MCF 10A (cell line): ENCODE measurements around the gene GPATCH2L. TPM values are rescaled to one million over a fixed set of nuclear protein-coding genes. Genes with fewer than 3 reads are reported as not detected.

Experiments used
- BruUV-seq: library from RNA; stranded (reverse); fragments of 400-500 nt; replicated peaks from 2 replicates; lab custom pipeline; 2021; lab: Mats Ljungman, UMichigan
- CTCF ChIA-PET: fragments of 300-600 bp; sonication (Branson Sonifier 250); formaldehyde crosslinking; extraction: SDS; loops from one replicate; lab custom pipeline; 2021; ENCODE audit warnings: antibody characterized with exemption, inconsistent platforms; lab: Yijun Ruan, JAX
- POLR2A ChIA-PET: fragments of 300-600, 350-650 bp; sonication (Branson Sonifier 250); formaldehyde crosslinking; extraction: SDS; loops from one replicate; lab custom pipeline; 2020; ENCODE audit warnings: antibody characterized with exemption, inconsistent platforms; lab: Yijun Ruan, JAX
- DNase-seq: peaks from one replicate; pipeline ENCODE4 v3.0.0-alpha.2; 2018; ENCODE audit not compliant: unreplicated experiment
- H3K27ac Mint-ChIP-seq: one replicate; pipeline ENCODE4 v1.8.0; 2022; ENCODE audit warnings: mild to moderate bottlenecking, low read depth, mixed read lengths; ENCODE audit not compliant: unreplicated experiment
- H3K27me3 Mint-ChIP-seq: one replicate; pipeline ENCODE4 v1.8.0; 2022; ENCODE audit warnings: mixed read lengths; ENCODE audit not compliant: insufficient read depth, unreplicated experiment
- H3K36me3 Mint-ChIP-seq: one replicate; pipeline ENCODE4 v1.8.0; 2022; ENCODE audit warnings: mild to moderate bottlenecking, moderate library complexity, mixed read lengths; ENCODE audit not compliant: insufficient read depth, unreplicated experiment
- H3K4me1 Mint-ChIP-seq: one replicate; pipeline ENCODE4 v1.8.0; 2022; ENCODE audit warnings: mixed read lengths; ENCODE audit not compliant: insufficient read depth, unreplicated experiment
- H3K4me3 Mint-ChIP-seq: one replicate; pipeline ENCODE4 v1.8.0; 2022; ENCODE audit warnings: mild to moderate bottlenecking, moderate library complexity, mixed read lengths; ENCODE audit not compliant: unreplicated experiment
- H3K9me3 Mint-ChIP-seq: one replicate; pipeline ENCODE4 v1.8.0; 2022; ENCODE audit warnings: mixed read lengths; ENCODE audit not compliant: unreplicated experiment
- CTCF ChIP-seq: fragments of 200-600 bp; IDR thresholded peaks from one replicate; pipeline ENCODE4 v1.8.0; 2022; ENCODE audit warnings: antibody characterized with exemption, mild to moderate bottlenecking; ENCODE audit not compliant: unreplicated experiment
- intact Hi-C: fragments of 100-400 bp; cut with micrococcal nuclease; formaldehyde crosslinking; loops from 2 replicates; pipeline ENCODE4 v1.14.1; 2022
- total RNA-seq: library from RNA; stranded (reverse); gene quantifications from 2 replicates; pipeline ENCODE4 v1.2.3, GENCODE V29; 2022

The GPATCH2L gene
- total RNA-seq, 1 experiment from 2014 or later, result 57.4 TPM

GRCh38 chr14:76123426-76124225 is 28.1 kb upstream of the GPATCH2L start:
- BruUV-seq, result no TSS peak
- peaks cover 1% of the 10 kb centered on the region for H3K27me3 Mint-ChIP-seq
- CTCF ChIA-PET, result no interaction called here

GRCh38 chr14:76125511-76125910 is 26.2 kb upstream of the GPATCH2L start:
- DNase-seq, result no peak
- ChIA-PET CTCF (interaction anchor here (0.7 kb wide), 1 partner anchor 88 kb away, joined by 3 read pairs; no protein-coding TSS in a partner anchor), POLR2A (no interaction called here)
- no peak for TF ChIP-seq CTCF
- no peak overlapping the region for H3K4me3 Mint-ChIP-seq
- no peaks in the 10 kb centered on the region for H3K36me3 Mint-ChIP-seq
- H3K4me1 Mint-ChIP-seq, result no peaks in the 10 kb centered on the region
- no peaks in the 10 kb centered on the region for H3K9me3 Mint-ChIP-seq
- intact Hi-C loops, result no loop called here
- no TSS peak for BruUV-seq
- H3K27me3 Mint-ChIP-seq, result peaks cover 19% of the 10 kb centered on the region
- H3K27ac Mint-ChIP-seq, result no peak overlapping the region

More at GRCh38 chr14:76123426-76124225, 28.1 kb upstream of the GPATCH2L start:
- Mint-ChIP-seq H3K4me1 (no peaks in the 10 kb centered on the region), H3K27ac (no peak overlapping the region), H3K4me3 (no peak overlapping the region), H3K9me3 (no peaks in the 10 kb centered on the region), H3K36me3 (no peaks in the 10 kb centered on the region)
- DNase-seq, result no peak
- no peak for TF ChIP-seq CTCF
- POLR2A ChIA-PET, result no interaction called here
- intact Hi-C loops, result no loop called here

GRCh38 chr14:76126076-76126475 is 25.6 kb upstream of the GPATCH2L start:
- peaks cover 24% of the 10 kb centered on the region for H3K27me3 Mint-ChIP-seq
- BruUV-seq, result no TSS peak
- DNase-seq, result no peak
- CTCF ChIA-PET, result no interaction called here
- H3K27ac Mint-ChIP-seq, result no peak overlapping the region
- POLR2A ChIA-PET, result no interaction called here
- intact Hi-C loops, result no loop called here
- TF ChIP-seq CTCF, result no peak
- H3K4me3 Mint-ChIP-seq, result no peak overlapping the region
- no peaks in the 10 kb centered on the region for H3K4me1 Mint-ChIP-seq
- H3K9me3 Mint-ChIP-seq, result no peaks in the 10 kb centered on the region
- no peaks in the 10 kb centered on the region for H3K36me3 Mint-ChIP-seq

- ChIA-PET CTCF (no interaction called here), POLR2A (no interaction called here)
- DNase-seq, result no peak
- H3K4me1 Mint-ChIP-seq, result no peaks in the 10 kb centered on the region
- H3K27ac Mint-ChIP-seq, result no peak overlapping the region
- no peak overlapping the region for H3K4me3 Mint-ChIP-seq
- no TSS peak for BruUV-seq
- no peaks in the 10 kb centered on the region for H3K36me3 Mint-ChIP-seq
- no peak for TF ChIP-seq CTCF
- intact Hi-C loops, result no loop called here
- H3K27me3 Mint-ChIP-seq, result peaks cover 51% of the 10 kb centered on the region
- H3K9me3 Mint-ChIP-seq, result no peaks in the 10 kb centered on the region
Measured at GRCh38 chr14:76129851-76130576, 21.7 kb upstream of the GPATCH2L start.
